AG08395 (cell line): ENCODE data around the gene SMIM29.
A peak's percentile ranks its signal among the peaks of the same experiment; 100 is the strongest.

Source experiments
- DNase-seq: peaks from one replicate; pipeline ENCODE4 v3.0.0; 2012; ENCODE audit warnings: mixed read lengths, low spot score

Gene SMIM29

GRCh38 chr6:34226066-34226465 is 22.7 kb downstream of the SMIM29 start:
- DNase-seq, result no peak

GRCh38 chr6:34225551-34225950 is 23.3 kb downstream of the SMIM29 start:
- DNase-seq, result no peak

GRCh38 chr6:34223956-34224940 is 24.6 kb downstream of the SMIM29 start:
- DNase-seq, result peak; percentile 98

- DNase-seq, result no peak
Measured at GRCh38 chr6:34223381-34223955, 25.3 kb downstream of the SMIM29 start.

- no peak for DNase-seq
Measured at GRCh38 chr6:34218691-34219090, 30.1 kb downstream of the SMIM29 start.

GRCh38 chr6:34213772-34214171 is 35.0 kb downstream of the SMIM29 start:
- DNase-seq, result no peak

- no peak for DNase-seq
Measured at GRCh38 chr6:34207695-34208443, 40.9 kb downstream of the SMIM29 start.

GRCh38 chr6:34206726-34207125 is 42.1 kb downstream of the SMIM29 start:
- DNase-seq, result no peak

GRCh38 chr6:34205916-34206315 is 42.9 kb downstream of the SMIM29 start:
- no peak for DNase-seq

- DNase-seq, result no peak
Measured at GRCh38 chr6:34205466-34205865, 43.3 kb downstream of the SMIM29 start.

- no peak for DNase-seq
Measured at GRCh38 chr6:34204693-34205092, 44.1 kb downstream of the SMIM29 start.

GRCh38 chr6:34202329-34203201 is 46.2 kb downstream of the SMIM29 start:
- DNase-seq, result no peak

- DNase-seq, result no peak
Measured at GRCh38 chr6:34201455-34202107, 47.2 kb downstream of the SMIM29 start.

GRCh38 chr6:34200340-34200971 is 48.4 kb downstream of the SMIM29 start:
- DNase-seq, result no peak

GRCh38 chr6:34196833-34197195 is 52.0 kb downstream of the SMIM29 start:
- no peak for DNase-seq
